Suppressor macrophage treated with lipopolysaccharide for 4 hours (primary cell): ENCODE results near the gene ZFPL1.

Experiments used
- DNase-seq: peaks from one replicate; pipeline ENCODE4 v3.0.0-alpha.2; 2020

Gene ZFPL1

GRCh38 chr11:65130631-65131416 lies 46.8 kb downstream of the ZFPL1 start:
- DNase-seq, result no peak

DNA sequence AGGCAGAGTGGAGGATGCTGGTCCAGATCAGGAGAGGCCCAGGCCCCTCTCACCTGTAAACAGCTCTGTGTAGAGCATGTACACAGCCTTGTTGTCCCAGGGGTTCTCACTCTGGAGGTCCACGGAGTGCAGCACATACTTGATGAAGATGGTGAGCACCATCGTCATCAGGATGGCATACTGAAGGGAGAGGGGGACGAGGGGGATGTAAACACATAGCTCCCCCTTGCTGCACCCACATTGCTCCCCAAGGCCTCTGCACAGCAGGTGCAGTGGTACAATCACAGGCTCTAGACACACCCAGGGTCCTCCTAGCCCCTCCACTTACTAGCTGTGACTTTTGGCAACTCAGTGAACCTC lies 47.4 kb downstream of the ZFPL1 start:
- no peak for DNase-seq

DNA sequence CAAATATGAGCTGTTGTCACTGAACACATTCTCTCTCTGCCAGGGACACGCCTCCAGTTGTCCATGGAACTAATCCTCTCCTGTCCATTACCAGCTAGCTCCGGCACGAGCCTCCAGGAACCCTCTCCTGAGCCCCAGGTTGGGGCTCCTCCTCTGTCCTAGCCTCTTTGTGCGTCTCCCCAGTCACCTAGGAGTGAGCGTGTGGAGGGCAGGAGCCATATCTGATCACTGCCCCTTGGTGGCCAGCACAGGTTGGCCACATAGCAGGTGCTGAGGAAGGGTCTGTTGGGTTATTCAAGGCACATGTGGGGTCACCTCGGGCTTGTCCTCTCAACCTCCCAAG lies 47.8 kb downstream of the ZFPL1 start:
- no peak for DNase-seq

DNA sequence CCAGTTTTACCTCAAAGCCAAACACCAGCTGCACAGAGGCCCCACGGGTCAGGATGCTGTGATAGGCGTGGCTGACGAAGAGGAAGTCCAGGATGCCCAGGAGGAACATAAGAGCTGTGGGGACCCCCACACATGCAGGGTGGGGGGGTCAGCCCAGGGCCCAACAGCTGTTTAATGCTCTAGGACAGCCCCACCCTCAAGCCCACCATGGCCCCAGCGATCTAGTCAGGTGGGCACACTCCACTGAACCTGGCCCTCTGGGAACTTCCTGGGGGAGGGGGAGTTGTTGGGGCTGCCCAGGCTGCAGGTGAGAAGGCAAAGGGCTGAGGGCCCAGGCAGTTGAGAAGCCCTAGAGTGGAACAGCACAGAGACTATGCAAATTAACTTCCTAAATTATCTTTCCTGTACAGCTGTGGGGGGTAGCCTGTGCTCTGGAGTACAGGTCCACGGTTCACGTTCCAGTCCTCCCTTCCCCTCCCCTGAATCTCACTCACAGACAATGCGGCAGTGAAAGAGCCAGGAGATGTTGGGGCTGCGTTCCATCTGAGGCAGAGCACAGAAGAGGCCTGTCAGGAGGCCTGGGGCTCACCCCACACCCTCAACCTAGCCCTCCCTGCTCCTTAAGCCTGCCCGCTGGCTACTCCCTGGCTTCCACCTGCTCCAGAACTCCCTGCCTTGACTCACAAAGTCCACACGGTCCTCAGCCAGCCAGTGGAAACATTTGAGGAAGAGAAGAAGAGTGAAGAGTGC lies 48.4 kb downstream of the ZFPL1 start:
- no peak for DNase-seq

DNA sequence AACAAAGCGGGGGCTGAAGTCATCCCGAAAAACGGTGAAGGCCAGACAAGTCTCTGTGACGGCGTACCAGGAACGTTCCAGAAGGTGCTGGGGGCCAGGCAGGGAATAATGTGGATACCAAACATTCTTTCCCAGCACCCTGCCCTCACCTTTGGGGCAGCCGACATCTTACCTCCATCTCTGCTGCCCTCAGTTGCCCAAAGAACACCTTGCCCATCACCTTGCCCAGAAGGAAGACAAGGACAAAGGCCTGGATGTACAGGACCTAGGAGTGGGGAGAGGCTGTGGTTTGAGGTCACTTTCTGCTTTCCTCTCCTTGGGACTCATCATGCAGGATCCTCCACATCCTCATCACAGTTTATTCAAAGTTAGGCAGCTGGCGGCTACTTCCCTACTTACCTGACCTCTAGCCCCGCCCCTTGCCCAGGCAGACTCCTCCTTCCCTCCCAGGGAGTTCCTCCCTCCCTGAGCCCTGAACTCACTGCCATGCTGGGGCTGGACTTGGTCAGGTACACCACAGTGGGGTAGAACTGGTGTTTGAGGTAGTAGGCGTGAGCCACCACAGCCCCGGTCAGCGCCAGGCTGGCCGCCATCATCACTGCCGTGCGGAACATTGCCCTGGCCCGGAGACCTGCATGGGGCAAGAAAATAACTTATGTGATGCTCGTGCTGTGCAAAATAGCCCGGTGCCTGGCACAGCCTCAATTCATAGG lies 49.1 kb downstream of the ZFPL1 start:
- DNase-seq, result peak; percentile 28

DNA sequence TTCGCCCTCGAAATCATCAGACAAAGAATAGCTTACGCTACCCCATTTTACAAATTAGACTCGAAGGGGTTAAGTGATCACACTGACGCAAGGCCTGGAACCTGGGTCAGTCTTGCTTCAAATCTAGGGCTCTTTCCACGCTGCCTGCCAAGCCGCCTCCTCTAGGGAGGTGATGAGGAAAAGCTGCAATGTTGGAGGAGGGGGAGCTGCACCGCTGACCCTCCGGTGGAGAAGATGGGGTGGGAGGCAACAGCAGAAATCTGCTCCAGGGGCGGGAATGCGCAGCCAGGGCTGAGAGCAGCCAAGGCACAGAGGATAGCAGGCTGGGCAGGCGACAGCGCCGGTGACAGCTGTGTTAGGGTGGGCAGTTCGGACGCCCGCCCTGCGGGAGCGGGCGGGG lies 49.7 kb downstream of the ZFPL1 start:
- no peak for DNase-seq

GRCh38 chr11:65134240-65134951 lies 50.4 kb downstream of the ZFPL1 start, which contains the start of gene SYVN1:
Gene SYVN1, minus strand, starts transcription at chr11:65134519. Its CDS starts 918 bp downstream, at chr11:65133601.
- DNase-seq, result peak; percentile 95

DNA sequence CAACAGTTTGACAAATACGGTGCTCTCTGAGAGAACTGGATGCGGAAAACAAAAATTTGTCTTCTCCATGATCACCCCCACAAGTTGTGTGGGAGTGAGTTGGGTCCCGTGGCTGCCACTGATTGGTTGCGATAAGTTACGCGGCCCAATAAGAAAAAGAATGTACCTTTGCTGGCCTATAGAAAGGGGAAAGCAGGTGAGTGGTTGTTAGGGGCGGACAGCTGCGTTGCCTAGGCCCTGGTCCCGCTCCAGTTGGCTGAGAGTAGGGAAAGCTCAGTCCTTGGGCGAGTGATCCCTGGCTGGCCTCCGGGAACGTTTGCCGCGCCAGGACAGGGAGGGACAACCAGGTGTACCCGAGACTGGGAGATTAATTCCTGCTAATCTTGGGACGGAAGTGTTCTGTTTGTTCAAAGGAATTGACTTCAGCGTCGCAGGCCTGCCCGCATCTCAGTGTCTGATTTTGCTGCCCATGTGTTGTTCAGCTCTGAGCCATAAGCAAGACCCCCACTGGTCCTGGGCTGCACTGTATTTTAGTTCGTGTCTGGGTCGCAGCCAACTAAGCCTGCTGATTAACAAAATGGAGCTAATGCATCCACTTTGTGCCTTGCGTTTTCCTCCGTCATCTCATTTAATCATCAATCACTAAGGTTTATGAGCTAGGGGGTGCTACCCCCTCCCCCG lies 51.1 kb downstream of the ZFPL1 start:
- DNase-seq, result peak; percentile 94

GRCh38 chr11:65135633-65136145 lies 51.7 kb downstream of the ZFPL1 start:
- no peak for DNase-seq

DNA sequence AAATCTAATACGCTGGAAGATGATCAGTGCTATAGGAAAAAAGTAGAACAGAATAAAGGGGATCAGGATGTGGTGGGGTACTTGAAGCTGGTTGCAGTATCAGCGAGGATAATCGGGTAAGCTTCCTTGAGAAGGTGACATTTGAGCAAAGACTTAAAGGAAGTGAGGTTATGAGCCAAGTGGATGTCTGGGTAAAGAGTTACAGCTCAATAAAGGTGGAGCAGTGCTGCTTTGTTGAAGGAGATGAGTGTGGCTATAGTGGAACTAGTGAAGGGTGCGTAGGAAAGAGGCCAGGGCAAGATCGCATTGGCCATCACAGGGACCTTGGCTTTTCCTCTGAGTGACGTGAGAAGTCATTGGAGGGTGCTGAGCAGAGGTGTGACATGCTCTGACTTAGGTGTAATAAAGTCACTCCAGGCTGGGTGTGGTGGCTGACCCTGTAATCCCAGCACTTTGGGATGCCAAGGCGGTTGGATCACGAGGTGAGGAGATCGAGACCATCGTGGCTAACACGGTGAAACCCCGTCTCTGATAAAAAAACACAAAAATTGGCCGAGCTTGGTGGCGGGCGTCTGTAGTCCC lies 52.6 kb downstream of the ZFPL1 start:
- no peak for DNase-seq
